Hypothalamus (tissue), 51 donors: Measurements from ENCODE around the gene SPIRE2.
A peak's percentile ranks its signal among the peaks of the same experiment; 100 is the strongest.
"Not testable (repeated sequence)": the region's sequence is repeated elsewhere in the genome, so short reads cannot be mapped to it uniquely, and the experiment has no call there.

ENCODE experiments used
- DNase-seq, 51 donors: peaks; one replicate each; lab custom pipeline; 2025; lab: John Stamatoyannopoulos, UW

SPIRE2 gene

DNA sequence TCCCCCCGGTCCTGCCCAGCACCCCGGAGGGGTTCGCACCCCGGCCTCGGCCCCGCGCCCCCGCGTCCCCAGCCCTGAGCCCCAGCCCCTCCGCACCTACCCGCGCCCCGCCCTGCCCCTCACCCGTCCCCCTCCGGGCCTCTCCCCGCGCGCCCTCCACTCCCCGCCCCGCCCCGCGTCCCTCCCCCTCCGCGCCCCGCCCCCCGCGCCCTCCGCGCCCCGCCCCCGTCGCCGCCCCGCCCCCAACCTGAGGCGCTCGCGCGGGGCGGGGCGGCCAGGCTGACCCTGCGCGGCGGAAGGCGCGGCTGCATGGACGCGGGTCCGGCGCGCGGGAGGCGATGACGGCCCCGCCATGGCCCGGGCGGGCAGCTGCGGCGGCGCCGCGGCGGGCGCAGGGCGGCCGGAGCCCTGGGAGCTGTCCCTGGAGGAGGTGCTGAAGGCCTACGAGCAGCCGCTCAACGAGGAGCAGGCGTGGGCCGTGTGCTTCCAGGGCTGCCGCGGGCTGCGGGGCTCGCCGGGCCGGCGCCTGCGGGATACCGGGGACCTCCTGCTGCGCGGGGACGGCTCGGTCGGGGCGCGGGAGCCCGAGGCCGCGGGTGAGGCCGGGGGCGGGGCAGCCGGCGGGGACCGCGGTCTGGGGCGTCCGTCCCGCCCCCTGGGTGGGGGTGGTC is at the start of gene SPIRE2:
SPIRE2 (plus strand) TSS at position 277 of the 671 bp plus-strand sequence; CDS start at position 353, 76 bp downstream.
- DNase-seq, result peak in 38 of 51 donors; percentile 13 to 75 (median 44)

DNA sequence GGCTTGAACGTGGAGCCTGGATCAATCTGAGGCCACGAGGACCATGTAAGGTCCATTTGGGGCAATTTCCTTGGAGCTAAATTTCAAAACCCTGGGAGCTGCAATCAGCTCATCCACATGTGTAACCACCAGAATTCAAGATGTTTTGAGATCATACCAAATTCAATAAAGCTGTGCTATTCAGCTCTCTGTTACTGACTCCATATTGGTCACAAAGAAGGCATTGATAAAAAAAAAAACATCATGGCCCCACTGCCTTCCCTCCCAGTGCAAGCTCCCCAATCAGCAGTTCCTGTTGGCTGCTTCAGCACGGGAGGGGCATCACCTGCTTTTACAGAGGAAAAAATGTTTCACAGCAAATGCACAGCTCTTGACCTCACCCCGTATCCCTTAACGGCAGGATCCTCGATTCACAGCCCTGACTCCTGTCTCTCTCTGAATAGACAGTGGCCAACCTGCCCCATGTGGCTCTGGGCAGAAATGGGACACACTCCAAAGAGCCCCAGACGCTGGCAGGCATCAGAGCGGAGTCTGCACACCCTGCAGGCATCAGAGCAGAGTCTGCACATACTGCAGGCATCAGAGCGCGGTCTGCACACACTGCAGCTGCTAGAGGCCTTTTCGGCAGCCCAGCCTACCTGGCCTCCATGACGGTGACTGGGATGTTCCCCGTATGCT is 48.9 kb upstream of the SPIRE2 start:
- DNase-seq, result peak in 16 of 51 donors; percentile 1 to 32 (median 10)

DNA sequence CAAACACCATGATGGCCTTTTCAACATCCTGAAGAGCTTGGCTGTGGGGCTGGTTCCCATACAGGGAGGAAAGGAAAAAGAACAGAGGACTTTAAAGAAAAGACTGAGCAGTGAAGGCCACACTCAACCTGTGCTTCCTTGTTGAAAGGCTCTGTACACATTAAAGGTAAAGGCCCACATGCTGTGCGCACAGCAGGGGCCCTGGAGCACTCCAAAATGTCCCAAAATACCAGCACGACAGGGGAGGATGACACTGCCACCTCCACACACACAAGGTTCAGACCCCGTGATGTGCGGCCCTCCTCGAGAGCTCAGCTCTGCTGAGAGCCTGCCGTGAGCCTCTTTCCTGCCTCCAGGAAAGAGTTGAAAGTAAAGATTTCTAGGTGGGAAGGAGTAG is 48.4 kb upstream of the SPIRE2 start:
- DNase-seq, result peak in 1 of 51 donors; percentile 6

- no peak for DNase-seq
Observed at GRCh38 chr16:89782489-89782888, 45.8 kb upstream of the SPIRE2 start.

DNA sequence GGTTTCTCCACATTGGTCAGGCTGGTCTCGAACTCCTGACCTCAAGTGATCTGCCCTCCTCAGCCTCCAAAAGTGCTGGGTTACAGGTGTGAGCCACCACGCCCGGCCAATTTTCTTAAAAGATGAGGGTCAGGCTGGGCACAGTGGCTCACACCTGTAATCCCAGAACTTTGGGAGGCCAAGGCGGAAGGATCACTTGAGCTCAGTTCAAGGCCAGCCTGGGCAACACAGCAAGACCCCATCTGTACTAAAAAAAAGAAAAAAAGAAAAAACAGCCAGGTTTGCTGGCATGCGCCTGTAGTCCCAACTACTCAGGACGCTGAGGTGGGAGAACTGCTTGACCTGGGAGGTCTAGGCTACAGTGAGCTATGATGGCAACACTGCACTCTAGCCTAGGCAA is 44.3 kb upstream of the SPIRE2 start:
- not testable (repeated sequence) for DNase-seq

DNA sequence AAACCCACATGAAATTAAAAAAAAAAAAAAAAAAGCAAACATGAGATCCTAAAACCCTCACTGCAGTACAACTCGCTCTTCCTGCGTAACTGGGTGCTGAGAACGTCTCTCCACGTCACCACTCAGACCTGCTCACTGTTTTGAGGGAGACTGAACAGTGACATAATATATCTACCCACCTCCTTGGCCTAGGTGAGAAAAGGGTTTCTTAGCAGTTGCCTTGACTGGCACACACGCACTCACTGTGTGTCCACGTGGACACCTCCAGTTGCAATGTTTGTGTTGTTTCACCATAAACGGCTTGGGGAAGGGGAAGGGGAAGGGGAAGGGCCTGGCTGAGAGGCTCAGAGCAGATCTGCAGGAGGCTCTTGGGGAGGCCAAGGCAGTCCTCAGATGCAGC is 43.9 kb upstream of the SPIRE2 start:
- no peak for DNase-seq

- DNase-seq, result no peak
Observed at GRCh38 chr16:89785523-89786155, 42.6 kb upstream of the SPIRE2 start.

GRCh38 chr16:89786474-89787364 is 41.6 kb upstream of the SPIRE2 start:
- DNase-seq, result peak in 2 of 51 donors; percentile 4 to 11

- DNase-seq, result no peak
Observed at GRCh38 chr16:89787365-89787805, 40.9 kb upstream of the SPIRE2 start.

- no peak for DNase-seq
Observed at GRCh38 chr16:89791278-89791995, 36.8 kb upstream of the SPIRE2 start.

- DNase-seq, result peak in 35 of 51 donors; percentile 1 to 76 (median 44)
Observed at GRCh38 chr16:89793092-89793491, 35.2 kb upstream of the SPIRE2 start.

GRCh38 chr16:89793955-89794354 is 34.3 kb upstream of the SPIRE2 start:
- no peak for DNase-seq

- DNase-seq, result peak in 2 of 51 donors; percentile 11 to 49
Observed at GRCh38 chr16:89795676-89796075, 32.6 kb upstream of the SPIRE2 start.

- DNase-seq, result no peak
Observed at GRCh38 chr16:89796104-89796503, 32.2 kb upstream of the SPIRE2 start.

DNA sequence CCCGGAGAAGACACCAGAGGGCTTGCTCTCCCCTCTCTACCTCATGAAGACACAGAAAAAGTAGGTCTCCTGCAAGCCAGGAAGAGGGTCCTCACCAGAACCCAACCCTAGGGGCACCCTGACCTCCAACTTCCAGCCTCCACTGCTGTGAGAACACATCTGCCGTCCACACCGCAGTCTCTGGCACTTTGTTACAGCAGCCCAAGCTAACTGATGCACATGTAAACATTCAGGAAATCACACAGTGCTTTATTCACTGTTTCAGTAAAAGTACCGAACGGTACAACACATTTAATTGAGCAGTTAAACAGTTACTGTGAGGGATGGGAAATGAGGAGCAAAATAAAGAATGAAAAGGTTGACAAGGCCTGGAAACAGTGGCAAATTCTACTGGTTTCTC is 30.1 kb upstream of the SPIRE2 start:
- DNase-seq, result no peak

DNA sequence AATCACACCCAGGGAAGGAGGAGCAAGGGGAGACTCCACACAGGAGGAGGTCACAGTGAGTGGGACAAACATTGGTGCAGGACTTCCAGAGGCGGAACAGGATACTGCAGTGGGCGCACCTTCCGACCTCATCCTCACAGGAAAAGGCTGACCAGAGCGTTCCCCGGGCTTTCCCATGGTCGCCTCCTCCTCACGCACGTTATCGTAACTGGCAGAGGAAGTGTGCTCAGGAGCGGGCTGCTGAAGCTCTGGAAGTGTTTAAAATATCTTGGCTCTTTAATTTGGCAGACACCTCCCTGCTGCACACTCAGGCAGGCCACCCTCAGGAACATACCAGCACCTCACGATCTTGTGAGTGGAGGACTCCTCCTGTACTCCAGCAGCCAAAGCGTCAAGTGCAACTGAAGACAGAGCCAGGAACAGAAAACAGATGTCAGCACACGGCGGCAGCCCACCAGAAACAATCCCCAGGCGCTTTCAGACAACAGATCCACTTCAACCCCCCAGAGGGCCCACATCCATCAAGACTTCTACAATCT is 29.4 kb upstream of the SPIRE2 start:
- peak in 1 of 51 donors; percentile 30 for DNase-seq

- DNase-seq, result no peak
Observed at GRCh38 chr16:89801800-89802199, 26.5 kb upstream of the SPIRE2 start.

DNA sequence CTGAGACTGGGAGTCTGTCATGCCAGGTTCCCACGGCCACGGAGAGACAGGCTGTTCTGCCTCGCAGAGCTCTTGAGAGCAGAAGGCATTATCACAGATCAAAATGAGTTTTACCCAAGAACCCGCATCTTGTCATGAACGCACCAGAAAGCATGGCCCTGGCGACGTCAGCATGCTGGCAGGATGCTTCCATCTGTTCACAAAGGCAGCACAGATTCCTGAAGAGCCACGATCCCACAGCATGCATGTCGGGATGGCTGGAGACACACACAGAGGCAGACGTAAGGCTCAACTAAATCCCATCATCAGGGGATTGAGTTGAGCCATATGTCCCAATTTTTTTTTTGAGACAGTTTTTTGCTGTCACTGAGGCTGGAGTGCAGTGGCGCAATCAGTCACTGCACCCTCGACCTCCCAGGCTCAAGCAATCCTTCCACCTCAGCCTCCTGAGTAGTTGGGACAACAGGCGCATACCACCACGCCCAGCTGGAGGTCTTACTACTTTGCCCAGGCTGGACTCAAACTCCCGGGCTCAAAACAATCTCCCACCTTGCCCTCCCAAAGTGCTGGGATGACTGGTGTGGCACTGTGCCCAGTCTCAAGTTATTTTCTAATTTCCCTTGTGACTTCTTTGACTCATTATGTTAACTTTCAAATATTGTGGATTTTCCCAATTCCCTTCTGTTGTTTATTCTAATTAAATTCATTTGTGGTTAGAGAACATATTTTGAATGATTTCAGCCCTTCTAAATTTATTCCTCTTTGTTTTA is 23.0 kb upstream of the SPIRE2 start:
- DNase-seq, result no peak
